ENCODE results near the gene OSMR. TPM values are rescaled to one million over a fixed set of nuclear protein-coding genes. Genes with fewer than 3 reads are reported as not detected.

OSMR gene
- total RNA-seq (2014; rRNA removed) = 20.2 and 28.1 TPM in 2 replicates
- polyA plus RNA-seq (2012) = 13.3 TPM

GRCh38 chr5:38845526-38846378 lies at the start of gene OSMR:
TSS of gene OSMR (plus strand) at chr5:38846012. CDS start at chr5:38869045, 23,033 bp downstream.
- peak; percentile 94 for DNase-seq (ENCODE audit: low read depth)

GRCh38 chr5:38796742-38797108 lies 49.1 kb upstream of the OSMR start:
- peak; percentile 24 for DNase-seq (ENCODE audit: low read depth)

GRCh38 chr5:38797838-38798237 lies 48.0 kb upstream of the OSMR start:
- DNase-seq (ENCODE audit: low read depth) = no peak

- DNase-seq (ENCODE audit: low read depth) = no peak
Observed at GRCh38 chr5:38799556-38800377, 46.0 kb upstream of the OSMR start.

GRCh38 chr5:38800515-38800914 lies 45.3 kb upstream of the OSMR start:
- DNase-seq (ENCODE audit: low read depth) = no peak

GRCh38 chr5:38802125-38802524 lies 43.7 kb upstream of the OSMR start:
- no peak for DNase-seq (ENCODE audit: low read depth)

GRCh38 chr5:38803246-38803645 lies 42.6 kb upstream of the OSMR start:
- DNase-seq (ENCODE audit: low read depth) = no peak

GRCh38 chr5:38806775-38807258 lies 39.0 kb upstream of the OSMR start:
- DNase-seq (ENCODE audit: low read depth) = peak; percentile 99

- peak; percentile 64 for DNase-seq (ENCODE audit: low read depth)
Observed at GRCh38 chr5:38807570-38808483, 38.0 kb upstream of the OSMR start.

- no peak for DNase-seq (ENCODE audit: low read depth)
Observed at GRCh38 chr5:38808666-38809343, 37.0 kb upstream of the OSMR start.

GRCh38 chr5:38809388-38810359 lies 36.1 kb upstream of the OSMR start:
- peak; percentile 81 for DNase-seq (ENCODE audit: low read depth)

GRCh38 chr5:38814879-38815278 lies 30.9 kb upstream of the OSMR start:
- DNase-seq (ENCODE audit: low read depth) = no peak

GRCh38 chr5:38816083-38817030 lies 29.5 kb upstream of the OSMR start:
- no peak for DNase-seq (ENCODE audit: low read depth)

GRCh38 chr5:38821679-38822078 lies 24.1 kb upstream of the OSMR start:
- no peak for DNase-seq (ENCODE audit: low read depth)

- DNase-seq (ENCODE audit: low read depth) = no peak
Observed at GRCh38 chr5:38823503-38823902, 22.3 kb upstream of the OSMR start.

GRCh38 chr5:38824821-38825220 lies 21.0 kb upstream of the OSMR start:
- DNase-seq (ENCODE audit: low read depth) = no peak

GRCh38 chr5:38825494-38825893 lies 20.3 kb upstream of the OSMR start:
- peak; percentile 39 for DNase-seq (ENCODE audit: low read depth)

GRCh38 chr5:38827525-38827924 lies 18.3 kb upstream of the OSMR start:
- peak; percentile 57 for DNase-seq (ENCODE audit: low read depth)

All from LHCN-M2 (cell line).